ENCODE results near the gene ZSWIM8. TPM values are rescaled to one million over a fixed set of nuclear protein-coding genes. Genes with fewer than 3 reads are reported as not detected.

ZSWIM8 gene
- total RNA-seq, 1 donor: 76.7 TPM

- no peak overlapping the region for H3K4me2 ChIP-seq (ENCODE audit: insufficient read depth, low read length)
- H3K27ac ChIP-seq (ENCODE audit: low read depth, low read length): no peak overlapping the region
- no peaks in the 10 kb centered on the region for H3K27me3 ChIP-seq (ENCODE audit: insufficient read depth, low read length)
- no peak overlapping the region for H3K4me3 ChIP-seq (ENCODE audit: insufficient read depth, low read length)
- H3K4me1 ChIP-seq (ENCODE audit: insufficient read depth, low read length): peaks cover 15% of the 10 kb centered on the region
- TF ChIP-seq CTCF (IDR thresholded peaks at IDR 0.05; ENCODE audit: extremely low read depth, low read depth, low read length): no peak
- DNase-seq (ENCODE audit: insufficient read length, low spot score, missing footprints): no peak
- peaks cover 13% of the 10 kb centered on the region for H4K20me1 ChIP-seq (ENCODE audit: insufficient read depth, low read length)
- H2AFZ ChIP-seq (ENCODE audit: low read length): no peak overlapping the region
- H3K9me3 ChIP-seq (ENCODE audit: low read depth, low read length): no peaks in the 10 kb centered on the region
- peaks cover 17% of the 10 kb centered on the region for H3K79me2 ChIP-seq (ENCODE audit: insufficient read depth, low read length)
- H3K36me3 ChIP-seq (ENCODE audit: insufficient read depth, low read length): peaks cover 69% of the 10 kb centered on the region
Observed at GRCh38 chr10:73768881-73769280, 16.5 kb upstream of the ZSWIM8 start.

- Histone ChIP-seq H3K9me3 (ENCODE audit: low read depth, low read length) (no peaks in the 10 kb centered on the region), H3K79me2 (ENCODE audit: insufficient read depth, low read length) (peaks cover 21% of the 10 kb centered on the region), H3K4me1 (ENCODE audit: insufficient read depth, low read length) (peaks cover 20% of the 10 kb centered on the region), H3K4me3 (ENCODE audit: insufficient read depth, low read length) (no peak overlapping the region), H3K36me3 (ENCODE audit: insufficient read depth, low read length) (peaks cover 67% of the 10 kb centered on the region), H3K4me2 (ENCODE audit: insufficient read depth, low read length) (no peak overlapping the region), H4K20me1 (ENCODE audit: insufficient read depth, low read length) (peaks cover 17% of the 10 kb centered on the region), H3K27ac (ENCODE audit: low read depth, low read length) (no peak overlapping the region), H2AFZ (ENCODE audit: low read length) (no peak overlapping the region), H3K27me3 (ENCODE audit: insufficient read depth, low read length) (no peaks in the 10 kb centered on the region)
- no peak for DNase-seq (ENCODE audit: insufficient read length, low spot score, missing footprints)
- TF ChIP-seq CTCF (IDR thresholded peaks at IDR 0.05; ENCODE audit: extremely low read depth, low read depth, low read length): no peak
Observed at GRCh38 chr10:73769396-73769795, 16.0 kb upstream of the ZSWIM8 start.

- Histone ChIP-seq H3K9me3 (ENCODE audit: low read depth, low read length) (no peaks in the 10 kb centered on the region), H3K4me1 (ENCODE audit: insufficient read depth, low read length) (peaks cover 33% of the 10 kb centered on the region), H3K27ac (ENCODE audit: low read depth, low read length) (peak overlapping the region; percentile 85), H3K4me2 (ENCODE audit: insufficient read depth, low read length) (peak overlapping the region; percentile 92), H3K79me2 (ENCODE audit: insufficient read depth, low read length) (peaks cover 39% of the 10 kb centered on the region), H2AFZ (ENCODE audit: low read length) (peak overlapping the region; percentile 60), H3K4me3 (ENCODE audit: insufficient read depth, low read length) (peak overlapping the region; percentile 93), H3K27me3 (ENCODE audit: insufficient read depth, low read length) (no peaks in the 10 kb centered on the region), H4K20me1 (ENCODE audit: insufficient read depth, low read length) (peaks cover 26% of the 10 kb centered on the region), H3K36me3 (ENCODE audit: insufficient read depth, low read length) (peaks cover 62% of the 10 kb centered on the region)
- TF ChIP-seq CTCF (IDR thresholded peaks at IDR 0.05; ENCODE audit: extremely low read depth, low read depth, low read length): no peak
- DNase-seq (ENCODE audit: insufficient read length, low spot score, missing footprints): peak; percentile 97
Observed at GRCh38 chr10:73771722-73772280, 13.6 kb upstream of the ZSWIM8 start.

GRCh38 chr10:73772281-73773151 is 12.9 kb upstream of the ZSWIM8 start:
- Histone ChIP-seq H3K9me3 (ENCODE audit: low read depth, low read length) (no peaks in the 10 kb centered on the region), H3K79me2 (ENCODE audit: insufficient read depth, low read length) (peaks cover 45% of the 10 kb centered on the region), H3K4me2 (ENCODE audit: insufficient read depth, low read length) (peak overlapping the region; percentile 92), H3K36me3 (ENCODE audit: insufficient read depth, low read length) (peaks cover 57% of the 10 kb centered on the region), H3K4me1 (ENCODE audit: insufficient read depth, low read length) (peaks cover 33% of the 10 kb centered on the region), H4K20me1 (ENCODE audit: insufficient read depth, low read length) (peaks cover 26% of the 10 kb centered on the region), H3K27me3 (ENCODE audit: insufficient read depth, low read length) (no peaks in the 10 kb centered on the region), H3K4me3 (ENCODE audit: insufficient read depth, low read length) (peak overlapping the region; percentile 93), H3K27ac (ENCODE audit: low read depth, low read length) (peak overlapping the region; percentile 85), H2AFZ (ENCODE audit: low read length) (peak overlapping the region; percentile 60)
- TF ChIP-seq CTCF (IDR thresholded peaks at IDR 0.05; ENCODE audit: extremely low read depth, low read depth, low read length): no peak
- peak; percentile 96 for DNase-seq (ENCODE audit: insufficient read length, low spot score, missing footprints)
